H1 (cell line): ENCODE data around the gene SMIM28. TPM values are rescaled to one million over a fixed set of nuclear protein-coding genes. Genes with fewer than 3 reads are reported as not detected.

ENCODE experiments used
- CTCF ChIA-PET: fragments of 300-600 bp; sonication (Branson Sonifier 250); formaldehyde crosslinking; loops from one replicate; lab custom pipeline; 2021; ENCODE audit not compliant: partially characterized antibody; lab: Charles Lee
- POLR2A ChIA-PET: fragments of 300-600 bp; sonication (Branson Sonifier 250); formaldehyde crosslinking; loops from one replicate; lab custom pipeline; 2021; ENCODE audit warnings: inconsistent platforms; ENCODE audit not compliant: partially characterized antibody; lab: Charles Lee
- DNase-seq, 2 experiments: peaks; one replicate each; pipeline versions ENCODE4 v3.0.0 to v3.0.0-alpha.2; 2010 to 2022; ENCODE audit warnings: low spot score in 2 of 2, low read depth in 1 of 2, mixed read lengths in 1 of 2
- FAIRE-seq: peaks from 2 replicates; lab custom pipeline; 2011; peaks lifted over from hg19 to GRCh38; lab: Jason Lieb, UNC
- H2AFZ ChIP-seq: 2 replicates; pipeline ENCODE4 v1.8.1; 2012; ENCODE audit warnings: low read length, inconsistent platforms
- H2AK5ac ChIP-seq: 2 replicates; pipeline ENCODE4 v1.6.1; 2013; ENCODE audit warnings: low read depth, low read length
- H2BK120ac ChIP-seq: replicated peaks from 2 replicates; pipeline ENCODE3; 2013; ENCODE audit warnings: low read depth, low read length, inconsistent platforms
- H2BK12ac ChIP-seq: 2 replicates; pipeline ENCODE4 v1.6.1; 2013; ENCODE audit warnings: low read depth, low read length
- H2BK15ac ChIP-seq: 2 replicates; pipeline ENCODE4 v1.6.1; 2013; ENCODE audit warnings: low read length
- H2BK20ac ChIP-seq: 2 replicates; pipeline ENCODE4 v1.6.1; 2013; ENCODE audit warnings: low read length
- H2BK5ac ChIP-seq: 2 replicates; pipeline ENCODE4 v1.6.1; 2013; ENCODE audit warnings: low read depth, low read length
- H3K14ac ChIP-seq: 2 replicates; pipeline ENCODE4 v1.6.1; 2013; ENCODE audit warnings: inconsistent platforms; ENCODE audit not compliant: insufficient read length
- H3K18ac ChIP-seq: 2 replicates; pipeline ENCODE4 v1.6.1; 2013; ENCODE audit warnings: low read length; ENCODE audit errors: extremely low read depth
- H3K23ac ChIP-seq: 2 replicates; pipeline ENCODE4 v1.6.1; 2013; ENCODE audit warnings: inconsistent platforms; ENCODE audit not compliant: insufficient read length
- H3K23me2 ChIP-seq: 2 replicates; pipeline ENCODE4 v1.6.1; 2013; ENCODE audit warnings: low read depth, low read length
- H3K27ac ChIP-seq: 2 replicates; pipeline ENCODE4 v1.6.1; 2011; ENCODE audit warnings: low read depth, low read length, inconsistent platforms
- H3K27me3 ChIP-seq, 4 experiments: replicated peaks in 1 of 4; 1 replicate in 1 of 4; 2 replicates in 3 of 4; pipeline versions ENCODE4 v1.6.1 to v1.8.1; 2011 to 2013; ENCODE audit warnings: low read length in 3 of 4, mild to moderate bottlenecking in 3 of 4, inconsistent platforms in 2 of 4, mixed read lengths in 2 of 4, moderate library complexity in 1 of 4; ENCODE audit not compliant: control insufficient read depth in 3 of 4, insufficient read depth in 3 of 4; ENCODE audit errors: extremely low read depth in 1 of 4
- H3K36me3 ChIP-seq, 4 experiments: 2 replicates each; pipeline versions ENCODE4 v1.6.1 to v1.8.1; 2011 to 2013; ENCODE audit warnings: mild to moderate bottlenecking in 4 of 4, low read length in 3 of 4, moderate library complexity in 2 of 4, control low read depth in 1 of 4, inconsistent platforms in 1 of 4; ENCODE audit not compliant: insufficient read depth in 4 of 4, control insufficient read depth in 2 of 4
- H3K4ac ChIP-seq: replicated peaks from 2 replicates; pipeline ENCODE3; 2013; ENCODE audit warnings: low read length, low read depth, mixed read lengths, inconsistent platforms; ENCODE audit not compliant: insufficient read length
- H3K4me1 ChIP-seq, 4 experiments: replicated peaks in 1 of 4; 1 replicate in 1 of 4; 2 replicates in 3 of 4; pipeline versions ENCODE4 v1.6.1 to v1.8.1; 2011 to 2013; ENCODE audit warnings: low read length in 3 of 4, inconsistent platforms in 2 of 4, mixed read lengths in 1 of 4; ENCODE audit not compliant: insufficient read depth in 4 of 4, control insufficient read depth in 3 of 4
- H3K4me2 ChIP-seq, 2 experiments: 2 replicates each; pipeline versions ENCODE4 v1.6.1 to v1.8.1; 2011 to 2013; ENCODE audit warnings: low read depth in 2 of 2, low read length in 2 of 2, control low read depth in 1 of 2, inconsistent platforms in 1 of 2, mild to moderate bottlenecking in 1 of 2; ENCODE audit not compliant: insufficient read depth in 1 of 2
- H3K4me3 ChIP-seq, 4 experiments: fragments of 200-600, 300-600 bp in 1 of 4; sonication (generic), shearing (Covaris generic), sonication (Bioruptor Twin) in 1 of 4; 2 replicates each; pipeline versions ENCODE4 v1.5.1 to v1.8.1; 2011 to 2016; ENCODE audit warnings: low read length in 4 of 4, low read depth in 3 of 4, control low read depth in 2 of 4, inconsistent platforms in 2 of 4, mild to moderate bottlenecking in 2 of 4, mixed read lengths in 1 of 4, moderate library complexity in 1 of 4; ENCODE audit not compliant: insufficient read depth in 2 of 4; ENCODE audit errors: extremely low read depth in 1 of 4
- H3K56ac ChIP-seq: replicated peaks from 2 replicates; pipeline ENCODE3; 2013; ENCODE audit warnings: low read depth, mild to moderate bottlenecking, mixed read lengths, low read length, inconsistent platforms; ENCODE audit not compliant: insufficient read length
- H3K79me1 ChIP-seq: 2 replicates; pipeline ENCODE4 v1.6.1; 2013; ENCODE audit warnings: low read depth, low read length, control low read depth
- H3K79me2 ChIP-seq, 2 experiments: 2 replicates each; pipeline versions ENCODE4 v1.6.1 to v1.8.1; 2012 to 2013; ENCODE audit warnings: low read length in 2 of 2, mild to moderate bottlenecking in 2 of 2, inconsistent platforms in 1 of 2; ENCODE audit not compliant: insufficient read depth in 2 of 2, control insufficient read depth in 1 of 2
- H3K9ac ChIP-seq, 4 experiments: replicated peaks in 1 of 4; 1 replicate in 1 of 4; 2 replicates in 3 of 4; pipeline versions ENCODE4 v1.6.1 to v1.8.1; 2011 to 2013; ENCODE audit warnings: low read depth in 3 of 4, low read length in 3 of 4, control low read depth in 2 of 4, mild to moderate bottlenecking in 2 of 4, moderate library complexity in 2 of 4, inconsistent platforms in 1 of 4; ENCODE audit errors: extremely low read depth in 1 of 4
- H3K9me3 ChIP-seq, 2 experiments: 2 replicates each; pipeline versions ENCODE4 v1.6.1 to v1.8.1; 2012 to 2013; ENCODE audit warnings: mild to moderate bottlenecking in 2 of 2, moderate library complexity in 2 of 2, control low read depth in 1 of 2, inconsistent platforms in 1 of 2, low read depth in 1 of 2, low read length in 1 of 2, mixed read lengths in 1 of 2; ENCODE audit not compliant: insufficient read depth in 2 of 2
- H4K20me1 ChIP-seq, 2 experiments: replicated peaks in 1 of 2; 2 replicates each; pipeline versions ENCODE3 to v1.8.1; 2011 to 2013; ENCODE audit warnings: inconsistent platforms in 2 of 2, low read length in 2 of 2, mild to moderate bottlenecking in 1 of 2; ENCODE audit not compliant: insufficient read depth in 2 of 2, control insufficient read depth in 1 of 2
- H4K5ac ChIP-seq: 2 replicates; pipeline ENCODE4 v1.6.1; 2013; ENCODE audit warnings: low read length, low read depth, mixed read lengths, inconsistent platforms; ENCODE audit not compliant: insufficient read length
- H4K8ac ChIP-seq: 2 replicates; pipeline ENCODE4 v1.8.0; 2013; ENCODE audit warnings: mild to moderate bottlenecking, moderate library complexity, low read length, inconsistent platforms; ENCODE audit not compliant: insufficient read depth; ENCODE audit errors: extremely low read depth
- H4K91ac ChIP-seq: replicated peaks from 2 replicates; pipeline ENCODE3; 2013; ENCODE audit warnings: low read length, mixed read lengths, inconsistent platforms; ENCODE audit not compliant: insufficient read length
- BCL11A ChIP-seq, 2 experiments: IDR thresholded peaks; one replicate each; pipeline ENCODE4 v1.6.1; 2011; ENCODE audit warnings: low read depth in 2 of 2, low read length in 2 of 2, mild to moderate bottlenecking in 2 of 2
- EZH2 ChIP-seq: fragments of 200-600 bp; sonication (generic); IDR thresholded peaks from 2 replicates; pipeline ENCODE4 v1.7.1; 2012; ENCODE audit warnings: low read depth, mild to moderate bottlenecking, moderate library complexity, low read length, inconsistent platforms; ENCODE audit not compliant: severe bottlenecking
- GABPA ChIP-seq: IDR thresholded peaks from 2 replicates; pipeline ENCODE4 v1.6.1; 2011; ENCODE audit warnings: mild to moderate bottlenecking, low read length, moderate library complexity, borderline replicate concordance; ENCODE audit not compliant: insufficient read depth
- HDAC2 ChIP-seq, 2 experiments: fragments of 300-600 bp in 1 of 2; sonication (generic) in 1 of 2; IDR thresholded peaks; 2 replicates each; pipeline ENCODE4 v1.6.1; 2011 to 2012; ENCODE audit warnings: low read depth in 2 of 2, low read length in 2 of 2, mild to moderate bottlenecking in 2 of 2, moderate library complexity in 2 of 2, borderline replicate concordance in 1 of 2, inconsistent platforms in 1 of 2
- KDM4A ChIP-seq: IDR thresholded peaks from one replicate; pipeline ENCODE4 v1.7.1; 2012; ENCODE audit warnings: low read depth, mild to moderate bottlenecking, moderate library complexity, low read length, inconsistent platforms; ENCODE audit not compliant: severe bottlenecking
- NANOG ChIP-seq: IDR thresholded peaks from 2 replicates; pipeline ENCODE4 v1.6.1; 2011; ENCODE audit warnings: low read length, low read depth, mild to moderate bottlenecking, inconsistent platforms; ENCODE audit not compliant: insufficient read depth, poor library complexity, severe bottlenecking
- POU5F1 ChIP-seq: IDR thresholded peaks from 2 replicates; pipeline ENCODE4 v1.6.1; 2011; ENCODE audit warnings: low read depth, mild to moderate bottlenecking, low read length, moderate library complexity
- SIN3A ChIP-seq, 2 experiments: IDR thresholded peaks in 1 of 2; conservative IDR thresholded peaks in 1 of 2; 2 replicates each; pipeline ENCODE4 v1.6.1; 2011 to 2012; ENCODE audit warnings: low read length in 2 of 2, improper control_type of control experiment in 1 of 2, low read depth in 1 of 2, mild to moderate bottlenecking in 1 of 2
- SIRT6 ChIP-seq: IDR thresholded peaks from one replicate; pipeline ENCODE4 v1.7.1; 2012; ENCODE audit warnings: low read length, inconsistent platforms
- SRF ChIP-seq: IDR thresholded peaks from 2 replicates; pipeline ENCODE4 v1.6.1; 2011; ENCODE audit warnings: mild to moderate bottlenecking, low read depth, low read length, moderate library complexity
- TAF1 ChIP-seq: IDR thresholded peaks from 2 replicates; pipeline ENCODE4 v1.6.1; 2011; ENCODE audit warnings: mild to moderate bottlenecking, low read depth, low read length
- TBP ChIP-seq: IDR thresholded peaks from 2 replicates; pipeline ENCODE4 v1.6.1; 2011; ENCODE audit warnings: low read depth, low read length, improper control_type of control experiment
- WGBS, 2 experiments: shearing (Covaris generic) in 1 of 2; methylation state at CpG; one replicate each; pipeline versions ENCODE4 v1.1.6 to v1.1.7; 2013 to 2015; ENCODE audit warnings: low lambda C conversion rate in 2 of 2, mixed read lengths in 2 of 2, inconsistent platforms in 1 of 2, low coverage in 1 of 2, missing lambda C conversion rate in 1 of 2; ENCODE audit not compliant: insufficient replicate concordance in 2 of 2, insufficient coverage in 1 of 2, insufficient read length in 1 of 2; ENCODE audit errors: extremely low coverage in 1 of 2, missing lambda C conversion rate in 1 of 2; 5-methylcytosine and 5-hydroxymethylcytosine counted together
- polyA plus RNA-seq, 7 experiments: library from polyadenylated mRNA; depleted of rRNA in 3 of 7; stranded (reverse) in 5 of 7; unstranded in 2 of 7; fragments of >200 nt in 5 of 7; fragments of 200-250 nt in 2 of 7; gene quantifications; 1 replicate in 5 of 7; 2 replicates in 1 of 7; 4 replicates in 1 of 7; pipeline versions ENCODE4 v1.2.1 to v1.2.3, GENCODE V29; 2011 to 2013; ENCODE audit warnings: missing spikeins in 2 of 7, mixed read lengths in 2 of 7
- total RNA-seq: library from RNA; stranded (reverse); fragmentation: NEBNext Ultra II Directional; extraction: Animal tissue kit (Norgen Biotek cat#: 25700); gene quantifications from 2 replicates; pipeline ENCODE4 v1.2.1, GENCODE V29; 2021

Gene SMIM28
- total and polyA plus RNA-seq, 2 of the 8 experiments (the other 6 are each of a cell fraction or from before 2014, with no cell fraction given), result not detected

GRCh38 chr6:138349891-138350290 lies 27.8 kb upstream of the SMIM28 start:
- no peak overlapping the region for H3K4me2 ChIP-seq
- H2BK12ac ChIP-seq, result no peak overlapping the region
- no peak overlapping the region for H3K56ac ChIP-seq
- POLR2A ChIA-PET, result no interaction called here
- 100% methylated on average over 2 of the region's 3 CpGs; no CpG with 5 or more reads in 1 of the 2 experiments for WGBS, 2 experiments
- no peaks in the 10 kb centered on the region for H3K79me1 ChIP-seq
- DNase-seq (no peak), FAIRE-seq (no peak)
- H3K79me2 ChIP-seq, result no peaks in the 10 kb centered on the region
- no peak overlapping the region for H3K27ac ChIP-seq
- CTCF ChIA-PET, result interaction anchor here (1.0 kb wide), 1 partner anchor 159 kb away, joined by 3 read pairs; no protein-coding TSS in a partner anchor
- H3K4me1 ChIP-seq, result peaks cover 0 to 3% (median 1%) of the 10 kb centered on the region in 4 experiments; a peak in 3 of 7 replicates
- no peaks in the 10 kb centered on the region for H3K36me3 ChIP-seq
- no peaks in the 10 kb centered on the region for H3K27me3 ChIP-seq
- no peaks in the 10 kb centered on the region for H3K9me3 ChIP-seq
- no peak overlapping the region for H3K4me3 ChIP-seq
- H3K23me2 ChIP-seq, result no peaks in the 10 kb centered on the region
- H3K4ac ChIP-seq, result no peak overlapping the region
- TF ChIP-seq POU5F1 (no peak), SRF (no peak), BCL11A (IDR thresholded peaks at IDR 0.05; ENCODE audit: low read depth in 2 of 2, low read length in 2 of 2) (no peak), TAF1 (no peak), HDAC2 (IDR thresholded peaks at IDR 0.05; ENCODE audit: borderline replicate concordance in 1 of 2, low read depth in 2 of 2, low read length in 2 of 2) (no peak), SIN3A (conservative IDR thresholded peaks at IDR 0.05 in 1 of 2, IDR thresholded peaks at IDR 0.05 in 1 of 2; ENCODE audit: low read depth in 1 of 2, low read length in 2 of 2) (no peak), TBP (no peak), GABPA (no peak), NANOG (no peak), SIRT6 (no peak), KDM4A (no peak), EZH2 (no peak)
- no peak overlapping the region for H4K8ac ChIP-seq
- H3K23ac ChIP-seq, result no peak overlapping the region
- H3K9ac ChIP-seq, result no peak overlapping the region
- no peak overlapping the region for H2BK15ac ChIP-seq
- H4K20me1 ChIP-seq, result no peaks in the 10 kb centered on the region
- H2AK5ac ChIP-seq, result no peak overlapping the region
- no peak overlapping the region for H3K18ac ChIP-seq
- no peak overlapping the region for H4K91ac ChIP-seq
- H3K14ac ChIP-seq, result no peak overlapping the region
- no peak overlapping the region for H2BK20ac ChIP-seq
- no peak overlapping the region for H2BK5ac ChIP-seq
- no peak overlapping the region for H2BK120ac ChIP-seq
- no peak overlapping the region for H2AFZ ChIP-seq
- no peak overlapping the region for H4K5ac ChIP-seq
